ENCODE results near the gene NHLH1. TPM values are rescaled to one million over a fixed set of nuclear protein-coding genes. Genes with fewer than 3 reads are reported as not detected.

NHLH1 gene
- total and polyA plus RNA-seq, 4 experiments from 2014 or later, result 0.41 to 0.42 TPM; not detected in 2

GRCh38 chr1:160402001-160402795, 35.3 kb downstream of the NHLH1 start:
- no peaks in the 10 kb centered on the region for H3K9me3 ChIP-seq (ENCODE audit: control insufficient read depth in 1 of 2, low read length in 2 of 2)
- peaks cover 15% of the 10 kb centered on the region for H3K4me1 ChIP-seq (ENCODE audit: insufficient read depth, low read length)
- H3K27me3 Mint-ChIP-seq, result peaks cover 19 to 21% of the 10 kb centered on the region in 2 donors
- no peaks in the 10 kb centered on the region for H3K36me3 ChIP-seq (ENCODE audit: insufficient read depth, low read length)
- intact Hi-C loops (cut with micrococcal nuclease), result no loop called here
- no peak overlapping the region for H3K4me3 Mint-ChIP-seq
- no peak for DNase-seq
- POLR2A ChIA-PET (ENCODE audit: partially characterized antibody), result no interaction called here
- H3K27ac Mint-ChIP-seq, result no peak overlapping the region
- no peak overlapping the region for H3K4me3 ChIP-seq (ENCODE audit: low read length in 2 of 2)
- no peaks in the 10 kb centered on the region for H3K36me3 Mint-ChIP-seq
- CTCF ChIA-PET (ENCODE audit: partially characterized antibody), result no interaction called here
- H3K27me3 ChIP-seq (ENCODE audit: insufficient read depth, low read length), result peaks cover 9% of the 10 kb centered on the region
- no peak overlapping the region for H3K27ac ChIP-seq (ENCODE audit: low read depth, low read length)
- no peaks in the 10 kb centered on the region for H3K9me3 Mint-ChIP-seq
- H3K4me1 Mint-ChIP-seq, result peaks cover 4 to 11% (median 6%) of the 10 kb centered on the region in 4 donors

GRCh38 chr1:160403244-160403643, 36.4 kb downstream of the NHLH1 start:
- H3K27ac ChIP-seq (ENCODE audit: low read depth, low read length), result no peak overlapping the region
- peaks cover 9% of the 10 kb centered on the region for H3K27me3 ChIP-seq (ENCODE audit: insufficient read depth, low read length)
- no peak overlapping the region for H3K4me3 ChIP-seq (ENCODE audit: low read length in 2 of 2)
- H3K36me3 ChIP-seq (ENCODE audit: insufficient read depth, low read length), result no peaks in the 10 kb centered on the region
- ChIA-PET POLR2A (ENCODE audit: partially characterized antibody) (no interaction called here), CTCF (ENCODE audit: partially characterized antibody) (no interaction called here)
- H3K36me3 Mint-ChIP-seq, result no peaks in the 10 kb centered on the region
- no peak overlapping the region for H3K4me3 Mint-ChIP-seq
- H3K4me1 Mint-ChIP-seq, result peaks cover 4 to 11% (median 6%) of the 10 kb centered on the region in 4 donors
- DNase-seq, result no peak
- peaks cover 19 to 21% of the 10 kb centered on the region in 2 donors for H3K27me3 Mint-ChIP-seq
- intact Hi-C loops (cut with micrococcal nuclease), result no loop called here
- H3K9me3 ChIP-seq (ENCODE audit: control insufficient read depth in 1 of 2, low read length in 2 of 2), result no peaks in the 10 kb centered on the region
- no peak overlapping the region for H3K27ac Mint-ChIP-seq
- no peaks in the 10 kb centered on the region for H3K9me3 Mint-ChIP-seq
- peaks cover 15% of the 10 kb centered on the region for H3K4me1 ChIP-seq (ENCODE audit: insufficient read depth, low read length)

- POLR2A ChIA-PET (ENCODE audit: partially characterized antibody), result no interaction called here
- Mint-ChIP-seq H3K27ac (peak overlapping the region in 1 of 7 donors; percentile 30), H3K36me3 (no peaks in the 10 kb centered on the region)
Measured at GRCh38 chr1:160404094-160404493, 37.2 kb downstream of the NHLH1 start.

GRCh38 chr1:160405331-160405877, 38.5 kb downstream of the NHLH1 start:
- Histone ChIP-seq H3K27ac (ENCODE audit: low read depth, low read length) (no peak overlapping the region), H3K9me3 (ENCODE audit: control insufficient read depth in 1 of 2, low read length in 2 of 2) (no peaks in the 10 kb centered on the region), H3K36me3 (ENCODE audit: insufficient read depth, low read length) (no peaks in the 10 kb centered on the region), H3K27me3 (ENCODE audit: insufficient read depth, low read length) (peaks cover 9% of the 10 kb centered on the region), H3K4me3 (ENCODE audit: low read length in 2 of 2) (no peak overlapping the region), H3K4me1 (ENCODE audit: insufficient read depth, low read length) (peaks cover 9% of the 10 kb centered on the region)
- POLR2A ChIA-PET (ENCODE audit: partially characterized antibody), result no interaction called here
- Mint-ChIP-seq H3K27me3 (peaks cover 16 to 17% of the 10 kb centered on the region in 2 donors), H3K9me3 (no peaks in the 10 kb centered on the region), H3K36me3 (no peaks in the 10 kb centered on the region), H3K4me3 (no peak overlapping the region), H3K27ac (no peak overlapping the region), H3K4me1 (peaks cover 4 to 7% (median 5%) of the 10 kb centered on the region in 4 donors)
- DNase-seq, result no peak
- intact Hi-C loops (cut with micrococcal nuclease), result no loop called here
- CTCF ChIA-PET (ENCODE audit: partially characterized antibody), result no interaction called here

More at GRCh38 chr1:160404094-160404493, 37.2 kb downstream of the NHLH1 start:
- CTCF ChIA-PET (ENCODE audit: partially characterized antibody), result no interaction called here
- H3K27me3 Mint-ChIP-seq, result peaks cover 17% of the 10 kb centered on the region in 2 donors
- no peak overlapping the region for H3K4me3 Mint-ChIP-seq
- intact Hi-C loops (cut with micrococcal nuclease), result no loop called here
- H3K9me3 ChIP-seq (ENCODE audit: control insufficient read depth in 1 of 2, low read length in 2 of 2), result no peaks in the 10 kb centered on the region
- no peaks in the 10 kb centered on the region for H3K36me3 ChIP-seq (ENCODE audit: insufficient read depth, low read length)
- no peak for DNase-seq
- peaks cover 4 to 8% (median 6%) of the 10 kb centered on the region in 4 donors for H3K4me1 Mint-ChIP-seq
- H3K27ac ChIP-seq (ENCODE audit: low read depth, low read length), result no peak overlapping the region
- no peak overlapping the region for H3K4me3 ChIP-seq (ENCODE audit: low read length in 2 of 2)
- peaks cover 9% of the 10 kb centered on the region for H3K27me3 ChIP-seq (ENCODE audit: insufficient read depth, low read length)
- H3K9me3 Mint-ChIP-seq, result no peaks in the 10 kb centered on the region
- peaks cover 15% of the 10 kb centered on the region for H3K4me1 ChIP-seq (ENCODE audit: insufficient read depth, low read length)

GRCh38 chr1:160406131-160406968, 39.5 kb downstream of the NHLH1 start:
- DNase-seq, result no peak
- no peak overlapping the region for H3K4me3 Mint-ChIP-seq
- H3K27me3 Mint-ChIP-seq, result peaks cover 12 to 14% of the 10 kb centered on the region in 2 donors
- peaks cover 1 to 4% (median 2%) of the 10 kb centered on the region in 4 donors for H3K4me1 Mint-ChIP-seq
- no peaks in the 10 kb centered on the region for H3K36me3 ChIP-seq (ENCODE audit: insufficient read depth, low read length)
- H3K27ac Mint-ChIP-seq, result no peak overlapping the region
- peaks cover 7% of the 10 kb centered on the region for H3K27me3 ChIP-seq (ENCODE audit: insufficient read depth, low read length)
- ChIA-PET POLR2A (ENCODE audit: partially characterized antibody) (no interaction called here), CTCF (ENCODE audit: partially characterized antibody) (no interaction called here)
- H3K4me3 ChIP-seq (ENCODE audit: low read length in 2 of 2), result no peak overlapping the region
- H3K9me3 Mint-ChIP-seq, result no peaks in the 10 kb centered on the region
- intact Hi-C loops (cut with micrococcal nuclease), result no loop called here
- no peaks in the 10 kb centered on the region for H3K36me3 Mint-ChIP-seq
- peaks cover under 1% of the 10 kb centered on the region for H3K4me1 ChIP-seq (ENCODE audit: insufficient read depth, low read length)
- no peaks in the 10 kb centered on the region for H3K9me3 ChIP-seq (ENCODE audit: control insufficient read depth in 1 of 2, low read length in 2 of 2)
- H3K27ac ChIP-seq (ENCODE audit: low read depth, low read length), result no peak overlapping the region

GRCh38 chr1:160407839-160408801, 41.2 kb downstream of the NHLH1 start:
- H3K4me3 ChIP-seq (ENCODE audit: low read length in 2 of 2), result no peak overlapping the region
- Mint-ChIP-seq H3K27ac (peak overlapping the region in 1 of 7 donors; percentile 32), H3K27me3 (peaks cover 0 to 1% of the 10 kb centered on the region in 2 donors), H3K9me3 (no peaks in the 10 kb centered on the region), H3K4me3 (no peak overlapping the region), H3K36me3 (no peaks in the 10 kb centered on the region), H3K4me1 (no peaks in the 10 kb centered on the region)
- H3K27ac ChIP-seq (ENCODE audit: low read depth, low read length), result no peak overlapping the region
- intact Hi-C loops (cut with micrococcal nuclease), result no loop called here
- no peaks in the 10 kb centered on the region for H3K36me3 ChIP-seq (ENCODE audit: insufficient read depth, low read length)
- CTCF ChIA-PET (ENCODE audit: partially characterized antibody), result no interaction called here
- POLR2A ChIA-PET (ENCODE audit: partially characterized antibody), result no interaction called here
- no peaks in the 10 kb centered on the region for H3K9me3 ChIP-seq (ENCODE audit: control insufficient read depth in 1 of 2, low read length in 2 of 2)
- no peak for DNase-seq
- no peaks in the 10 kb centered on the region for H3K4me1 ChIP-seq (ENCODE audit: insufficient read depth, low read length)
- no peaks in the 10 kb centered on the region for H3K27me3 ChIP-seq (ENCODE audit: insufficient read depth, low read length)
